ENCODE results near the gene TRIM26. TPM values are rescaled to one million over a fixed set of nuclear protein-coding genes. Genes with fewer than 3 reads are reported as not detected.
"Not testable (repeated sequence)": the region's sequence is repeated elsewhere in the genome, so short reads cannot be mapped to it uniquely, and the experiment has no call there.

TRIM26 gene
- total RNA-seq, 1 experiment from 2014 or later: 28.3 TPM

- peaks cover 3% of the 10 kb centered on the region for H3K27me3 ChIP-seq (ENCODE audit: control insufficient read depth, insufficient read depth, low read length)
- peak; percentile 67 for DNase-seq
- no peaks in the 10 kb centered on the region for H3K36me3 ChIP-seq (replicated peaks; ENCODE audit: control insufficient read depth, insufficient read depth, low read length)
- H3K4me3 ChIP-seq (ENCODE audit: insufficient read depth, low read depth, low read length): no peak overlapping the region
Observed at GRCh38 chr6:30145818-30146217, 67.4 kb downstream of the TRIM26 start.

GRCh38 chr6:30144811-30145210, 68.4 kb downstream of the TRIM26 start:
- Histone ChIP-seq H3K36me3 (replicated peaks; ENCODE audit: control insufficient read depth, insufficient read depth, low read length) (no peaks in the 10 kb centered on the region), H3K4me3 (ENCODE audit: insufficient read depth, low read depth, low read length) (no peak overlapping the region), H3K27me3 (ENCODE audit: control insufficient read depth, insufficient read depth, low read length) (peaks cover 2% of the 10 kb centered on the region)
- no peak for DNase-seq

- no peaks in the 10 kb centered on the region for H3K36me3 ChIP-seq (replicated peaks; ENCODE audit: control insufficient read depth, insufficient read depth, low read length)
- no peak for DNase-seq
- H3K27me3 ChIP-seq (ENCODE audit: control insufficient read depth, insufficient read depth, low read length): peaks cover 2% of the 10 kb centered on the region
- H3K4me3 ChIP-seq (ENCODE audit: insufficient read depth, low read depth, low read length): no peak overlapping the region
Observed at GRCh38 chr6:30143780-30144179, 69.4 kb downstream of the TRIM26 start.

- DNase-seq: no peak
- H3K27me3 ChIP-seq (ENCODE audit: control insufficient read depth, insufficient read depth, low read length): peaks cover 2% of the 10 kb centered on the region
Observed at GRCh38 chr6:30142665-30143064, 70.5 kb downstream of the TRIM26 start.

GRCh38 chr6:30140240-30140639, 73.0 kb downstream of the TRIM26 start:
- not testable (repeated sequence) for H3K27me3 ChIP-seq (ENCODE audit: control insufficient read depth, insufficient read depth, low read length); H3K36me3 ChIP-seq (replicated peaks; ENCODE audit: control insufficient read depth, insufficient read depth, low read length); DNase-seq; H3K4me3 ChIP-seq (ENCODE audit: insufficient read depth, low read depth, low read length)

More at GRCh38 chr6:30142665-30143064, 70.5 kb downstream of the TRIM26 start:
- Histone ChIP-seq H3K4me3 (ENCODE audit: insufficient read depth, low read depth, low read length) (no peak overlapping the region), H3K36me3 (replicated peaks; ENCODE audit: control insufficient read depth, insufficient read depth, low read length) (no peaks in the 10 kb centered on the region)

GRCh38 chr6:30136570-30137286, 76.5 kb downstream of the TRIM26 start:
- DNase-seq: no peak
- H3K4me3 ChIP-seq (ENCODE audit: insufficient read depth, low read depth, low read length): no peak overlapping the region
- no peaks in the 10 kb centered on the region for H3K36me3 ChIP-seq (replicated peaks; ENCODE audit: control insufficient read depth, insufficient read depth, low read length)
- H3K27me3 ChIP-seq (ENCODE audit: control insufficient read depth, insufficient read depth, low read length): peaks cover 6% of the 10 kb centered on the region

- Histone ChIP-seq H3K27me3 (ENCODE audit: control insufficient read depth, insufficient read depth, low read length) (peaks cover 12% of the 10 kb centered on the region), H3K36me3 (replicated peaks; ENCODE audit: control insufficient read depth, insufficient read depth, low read length) (no peaks in the 10 kb centered on the region), H3K4me3 (ENCODE audit: insufficient read depth, low read depth, low read length) (no peak within 1 kb of the TSS)
- no peak for DNase-seq
Observed at GRCh38 chr6:30135757-30136156, 77.4 kb downstream of the TRIM26 start, which contains the start of gene TRIM40. TSS of gene TRIM40 (plus strand) at chr6:30136140. CDS start at chr6:30137037, 897 bp downstream.

GRCh38 chr6:30135147-30135546, 78.1 kb downstream of the TRIM26 start:
- Histone ChIP-seq H3K27me3 (ENCODE audit: control insufficient read depth, insufficient read depth, low read length) (peaks cover 18% of the 10 kb centered on the region), H3K36me3 (replicated peaks; ENCODE audit: control insufficient read depth, insufficient read depth, low read length) (no peaks in the 10 kb centered on the region), H3K4me3 (ENCODE audit: insufficient read depth, low read depth, low read length) (no peak overlapping the region)
- DNase-seq: no peak

Other genes starting within 250 kb of the TRIM26 start
- 42.6 and 43.5 TPM in 2 replicates for gene POLR1H, start 152.1 kb downstream of the TRIM26 start, total RNA-seq (2014; rRNA removed; shearing (Covaris generic))
- gene PPP1R11, start 146.2 kb downstream of the TRIM26 start, total RNA-seq (2014; rRNA removed; shearing (Covaris generic)): 26.1 and 27.2 TPM in 2 replicates
- 0.14 TPM in 1 of 2 replicates, not detected in the other for gene RNF39, start 137.6 kb downstream of the TRIM26 start, total RNA-seq (2014; rRNA removed; shearing (Covaris generic))
- not detected in 2 replicates for gene TRIM31, start 100.3 kb downstream of the TRIM26 start, total RNA-seq (2014; rRNA removed; shearing (Covaris generic))
- gene TRIM40, start 77.3 kb downstream of the TRIM26 start, total RNA-seq (2014; rRNA removed; shearing (Covaris generic)): not detected in 2 replicates
- gene TRIM10, start 52.2 kb downstream of the TRIM26 start, total RNA-seq (2014; rRNA removed; shearing (Covaris generic)): not detected in 2 replicates
- 0.55 TPM in 1 of 2 replicates, not detected in the other for gene TRIM15, start 49.9 kb downstream of the TRIM26 start, total RNA-seq (2014; rRNA removed; shearing (Covaris generic))
- gene TRIM39, start 113.5 kb upstream of the TRIM26 start, total RNA-seq (2014; rRNA removed; shearing (Covaris generic)): 12.2 and 13.9 TPM in 2 replicates
- 87.2 and 103 TPM in 2 replicates for gene RPP21, start 131.8 kb upstream of the TRIM26 start, total RNA-seq (2014; rRNA removed; shearing (Covaris generic))

All from H7 (cell line).